Endothelial cell (in vitro differentiated cells): Measurements from ENCODE around the gene CENPX. TPM values are rescaled to one million over a fixed set of nuclear protein-coding genes. Genes with fewer than 3 reads are reported as not detected.

ENCODE experiments used
- DNase-seq: peaks from one replicate; pipeline ENCODE4 v3.0.0; 2021; ENCODE audit warnings: low spot score
- H3K27ac Mint-ChIP-seq: one replicate; pipeline ENCODE4 v1.8.0; 2021; ENCODE audit warnings: mixed read lengths, inconsistent platforms; ENCODE audit not compliant: unreplicated experiment
- H3K27me3 Mint-ChIP-seq: one replicate; pipeline ENCODE4 v1.8.0; 2021; ENCODE audit warnings: mild to moderate bottlenecking, moderate library complexity, mixed read lengths, inconsistent platforms; ENCODE audit not compliant: unreplicated experiment
- H3K36me3 Mint-ChIP-seq: one replicate; pipeline ENCODE4 v1.8.0; 2021; ENCODE audit warnings: mild to moderate bottlenecking, low read depth, mixed read lengths, inconsistent platforms; ENCODE audit not compliant: unreplicated experiment
- H3K4me1 Mint-ChIP-seq: one replicate; pipeline ENCODE4 v1.8.0; 2021; ENCODE audit warnings: mild to moderate bottlenecking, mixed read lengths, inconsistent platforms; ENCODE audit not compliant: unreplicated experiment
- H3K4me3 Mint-ChIP-seq: one replicate; pipeline ENCODE4 v1.8.0; 2021; ENCODE audit warnings: mild to moderate bottlenecking, mixed read lengths, inconsistent platforms; ENCODE audit not compliant: unreplicated experiment
- H3K9me3 Mint-ChIP-seq: one replicate; pipeline ENCODE4 v1.8.0; 2021; ENCODE audit warnings: mixed read lengths, inconsistent platforms; ENCODE audit not compliant: unreplicated experiment
- total RNA-seq: library from RNA; stranded (reverse); fragmentation: NEBNext Ultra II Directional; extraction: Animal tissue kit (Norgen Biotek cat#: 25700); gene quantifications from one replicate; pipeline ENCODE4 v1.2.1, GENCODE V29; 2021; ENCODE audit not compliant: unreplicated experiment
- TF ChIP-seq, protein P1 (sequence below): fragments of 200-600 bp; sonication (generic); IDR thresholded peaks from one replicate; pipeline ENCODE4 v1.5.0; 2021; ENCODE audit warnings: antibody characterized with exemption; ENCODE audit not compliant: unreplicated experiment

The CENPX gene
- total RNA-seq, 1 donor from 2014 or later = 42.9 TPM

DNA sequence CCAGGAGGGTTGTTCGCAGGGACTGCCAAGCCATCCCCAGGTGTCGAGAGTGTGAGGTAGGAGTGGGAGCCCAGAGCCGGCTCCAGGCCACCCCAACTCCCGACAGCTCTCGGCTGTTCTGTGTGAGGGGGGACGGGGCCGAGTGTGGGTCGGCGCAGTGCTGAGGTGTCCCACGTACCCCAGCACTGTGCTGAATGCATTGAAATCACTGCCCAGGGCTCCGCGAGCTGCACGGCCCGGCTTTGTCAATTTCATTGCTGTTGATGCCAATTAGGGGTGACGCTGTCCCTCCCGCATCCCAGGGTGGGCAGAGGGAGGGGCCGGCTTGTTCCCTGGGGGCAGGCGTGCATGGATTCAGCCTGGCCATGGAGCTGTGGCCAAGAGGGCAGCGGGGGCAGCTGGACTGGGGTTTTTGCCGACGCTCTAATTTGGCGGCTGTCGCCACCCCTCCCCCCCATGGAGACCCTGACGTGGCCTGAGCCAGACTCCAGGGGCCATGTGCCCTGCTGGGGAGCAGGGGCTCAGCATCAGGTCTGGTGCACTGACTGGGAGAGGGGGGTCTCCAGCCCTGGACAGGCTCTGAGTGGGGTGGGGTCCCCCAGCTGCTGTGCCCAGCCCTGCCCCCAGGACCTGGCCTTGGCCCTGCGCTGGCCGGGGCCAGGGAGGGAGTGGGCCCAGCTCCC is 14.3 kb downstream of the CENPX start:
- TF ChIP-seq, protein P1, sequence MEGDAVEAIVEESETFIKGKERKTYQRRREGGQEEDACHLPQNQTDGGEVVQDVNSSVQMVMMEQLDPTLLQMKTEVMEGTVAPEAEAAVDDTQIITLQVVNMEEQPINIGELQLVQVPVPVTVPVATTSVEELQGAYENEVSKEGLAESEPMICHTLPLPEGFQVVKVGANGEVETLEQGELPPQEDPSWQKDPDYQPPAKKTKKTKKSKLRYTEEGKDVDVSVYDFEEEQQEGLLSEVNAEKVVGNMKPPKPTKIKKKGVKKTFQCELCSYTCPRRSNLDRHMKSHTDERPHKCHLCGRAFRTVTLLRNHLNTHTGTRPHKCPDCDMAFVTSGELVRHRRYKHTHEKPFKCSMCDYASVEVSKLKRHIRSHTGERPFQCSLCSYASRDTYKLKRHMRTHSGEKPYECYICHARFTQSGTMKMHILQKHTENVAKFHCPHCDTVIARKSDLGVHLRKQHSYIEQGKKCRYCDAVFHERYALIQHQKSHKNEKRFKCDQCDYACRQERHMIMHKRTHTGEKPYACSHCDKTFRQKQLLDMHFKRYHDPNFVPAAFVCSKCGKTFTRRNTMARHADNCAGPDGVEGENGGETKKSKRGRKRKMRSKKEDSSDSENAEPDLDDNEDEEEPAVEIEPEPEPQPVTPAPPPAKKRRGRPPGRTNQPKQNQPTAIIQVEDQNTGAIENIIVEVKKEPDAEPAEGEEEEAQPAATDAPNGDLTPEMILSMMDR = no peak
- Mint-ChIP-seq H3K27ac (no peak overlapping the region), H3K4me3 (peak overlapping the region; percentile 37), H3K36me3 (no peaks in the 10 kb centered on the region), H3K4me1 (peaks cover 4% of the 10 kb centered on the region), H3K27me3 (peaks cover 8% of the 10 kb centered on the region), H3K9me3 (no peaks in the 10 kb centered on the region)
- DNase-seq = no peak

DNA sequence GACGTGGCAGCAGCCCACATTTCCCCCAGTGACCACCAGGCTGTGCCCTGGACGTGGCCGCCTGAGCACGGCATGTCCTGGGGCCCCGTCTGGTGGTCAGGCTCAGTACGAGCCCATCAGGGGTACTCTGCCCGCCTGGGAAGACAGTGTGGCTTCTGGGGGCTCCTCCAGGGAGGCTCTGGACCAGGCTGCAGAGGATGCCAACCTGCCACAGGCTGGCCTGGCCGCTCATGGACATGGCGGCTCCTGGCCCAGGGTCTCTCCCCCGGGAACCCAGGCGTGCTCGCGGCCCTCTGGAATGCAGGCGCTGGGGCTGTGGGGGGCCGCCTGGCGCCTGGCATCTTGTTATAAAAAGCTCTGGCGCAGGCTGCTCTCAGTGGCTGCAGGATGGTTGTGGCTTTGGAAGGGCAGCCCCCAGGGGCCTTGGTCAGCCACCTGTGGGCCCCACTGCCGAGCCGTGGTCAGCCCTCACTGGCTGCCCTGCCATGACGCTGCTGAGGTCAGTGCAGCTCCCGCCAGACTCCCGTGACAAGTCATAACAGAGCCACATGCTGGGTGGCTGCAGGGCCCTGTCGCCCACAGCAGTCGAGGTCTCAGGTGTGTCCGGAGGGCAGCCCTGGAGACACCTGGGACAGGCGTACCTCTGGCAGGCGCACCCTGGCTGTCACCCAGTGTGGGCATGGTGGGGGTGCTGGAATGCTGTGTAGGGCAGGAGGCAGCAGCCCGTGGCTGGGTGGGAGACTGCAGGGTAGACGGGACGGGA is 15.0 kb downstream of the CENPX start:
- Mint-ChIP-seq H3K27me3 (peaks cover 8% of the 10 kb centered on the region), H3K4me3 (peak overlapping the region; percentile 37), H3K36me3 (no peaks in the 10 kb centered on the region), H3K27ac (no peak overlapping the region), H3K9me3 (no peaks in the 10 kb centered on the region), H3K4me1 (peaks cover 4% of the 10 kb centered on the region)
- no peak for DNase-seq
- TF ChIP-seq, protein P1 = no peak

GRCh38 chr17:82007228-82007494 is 15.5 kb downstream of the CENPX start:
- TF ChIP-seq, protein P1 = no peak
- no peak for DNase-seq
- Mint-ChIP-seq H3K27me3 (peaks cover 8% of the 10 kb centered on the region), H3K27ac (no peak overlapping the region), H3K9me3 (no peaks in the 10 kb centered on the region), H3K4me3 (no peak overlapping the region), H3K36me3 (no peaks in the 10 kb centered on the region), H3K4me1 (peaks cover 4% of the 10 kb centered on the region)

DNA sequence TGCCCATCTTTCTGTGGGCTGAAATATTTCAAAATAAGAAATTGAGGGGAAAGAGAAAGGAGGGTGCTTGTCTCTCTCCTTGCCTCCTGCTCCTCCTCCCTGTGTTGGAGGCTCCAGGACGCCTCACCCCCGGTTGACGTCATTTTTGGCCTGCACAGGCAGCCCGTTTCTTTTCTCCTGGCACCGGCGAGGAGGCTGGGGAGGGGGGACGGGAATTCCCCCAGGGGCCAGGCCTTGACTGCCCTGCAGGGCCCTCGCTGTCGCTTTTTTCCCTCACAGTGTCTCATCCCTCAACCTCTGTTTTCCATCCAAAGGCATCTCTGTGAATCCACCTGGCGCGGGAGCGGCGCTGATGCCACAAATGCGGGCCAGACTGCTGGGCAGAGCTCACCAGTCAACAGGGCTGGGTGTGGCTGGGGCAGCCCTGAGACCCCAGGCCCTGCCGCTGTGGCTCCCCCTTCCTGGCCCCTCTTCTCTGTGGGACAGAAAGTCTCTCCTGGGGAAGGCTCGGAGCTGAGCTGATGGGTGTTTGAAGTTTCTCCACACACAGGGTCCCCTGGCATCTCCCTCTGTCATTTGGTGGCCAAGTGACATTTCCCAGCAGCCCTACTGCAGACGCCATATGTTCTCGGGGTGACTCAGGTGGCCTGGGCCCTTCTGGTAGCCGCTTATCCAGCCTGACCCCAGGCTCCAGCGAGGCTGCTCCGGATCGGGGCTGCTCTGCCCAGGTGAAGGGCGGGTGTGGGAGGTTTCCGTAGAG is 16.0 kb downstream of the CENPX start:
- H3K27ac Mint-ChIP-seq = peak overlapping the region; percentile 43
- no peak overlapping the region for H3K4me3 Mint-ChIP-seq
- H3K9me3 Mint-ChIP-seq = no peaks in the 10 kb centered on the region
- peaks cover 8% of the 10 kb centered on the region for H3K27me3 Mint-ChIP-seq
- peaks cover 4% of the 10 kb centered on the region for H3K4me1 Mint-ChIP-seq
- no peak for DNase-seq
- TF ChIP-seq, protein P1 = no peak
- no peaks in the 10 kb centered on the region for H3K36me3 Mint-ChIP-seq
